GM20000 (cell line): ENCODE data around the gene PGLYRP3.
A peak's percentile ranks its signal among the peaks of the same experiment; 100 is the strongest.

Experiments
- DNase-seq: peaks from one replicate; pipeline ENCODE4 v3.0.0; 2012; ENCODE audit warnings: low spot score
- TF ChIP-seq, protein P1 (sequence below): IDR thresholded peaks from 2 replicates; pipeline ENCODE4 v1.5.1; 2012; ENCODE audit warnings: mild to moderate bottlenecking, control low read depth; ENCODE audit errors: extremely low read depth, missing control alignments

Gene PGLYRP3

DNA sequence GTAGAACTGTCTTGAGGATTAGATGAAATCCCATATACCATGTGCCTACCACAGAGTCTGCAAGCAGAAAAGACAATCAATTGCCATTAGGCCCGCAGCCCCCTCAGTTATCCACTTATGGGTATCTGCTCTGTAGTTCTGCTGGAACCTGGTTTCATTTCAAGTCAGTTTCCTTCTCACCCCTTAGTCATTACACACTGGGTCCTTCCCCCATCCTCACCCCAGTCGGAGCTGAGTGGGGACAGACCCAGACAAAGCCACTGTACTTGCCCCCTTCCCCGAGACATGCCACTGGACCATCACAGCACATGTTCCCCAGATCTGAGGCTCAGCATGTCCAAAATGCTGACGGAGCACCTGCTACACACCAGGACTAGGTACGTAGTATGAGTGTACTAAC is 21.2 kb downstream of the PGLYRP3 start:
- TF ChIP-seq, protein P1, sequence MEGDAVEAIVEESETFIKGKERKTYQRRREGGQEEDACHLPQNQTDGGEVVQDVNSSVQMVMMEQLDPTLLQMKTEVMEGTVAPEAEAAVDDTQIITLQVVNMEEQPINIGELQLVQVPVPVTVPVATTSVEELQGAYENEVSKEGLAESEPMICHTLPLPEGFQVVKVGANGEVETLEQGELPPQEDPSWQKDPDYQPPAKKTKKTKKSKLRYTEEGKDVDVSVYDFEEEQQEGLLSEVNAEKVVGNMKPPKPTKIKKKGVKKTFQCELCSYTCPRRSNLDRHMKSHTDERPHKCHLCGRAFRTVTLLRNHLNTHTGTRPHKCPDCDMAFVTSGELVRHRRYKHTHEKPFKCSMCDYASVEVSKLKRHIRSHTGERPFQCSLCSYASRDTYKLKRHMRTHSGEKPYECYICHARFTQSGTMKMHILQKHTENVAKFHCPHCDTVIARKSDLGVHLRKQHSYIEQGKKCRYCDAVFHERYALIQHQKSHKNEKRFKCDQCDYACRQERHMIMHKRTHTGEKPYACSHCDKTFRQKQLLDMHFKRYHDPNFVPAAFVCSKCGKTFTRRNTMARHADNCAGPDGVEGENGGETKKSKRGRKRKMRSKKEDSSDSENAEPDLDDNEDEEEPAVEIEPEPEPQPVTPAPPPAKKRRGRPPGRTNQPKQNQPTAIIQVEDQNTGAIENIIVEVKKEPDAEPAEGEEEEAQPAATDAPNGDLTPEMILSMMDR: no peak
- peak; percentile 46 for DNase-seq

- peak; percentile 55 for DNase-seq
- TF ChIP-seq, protein P1: peak; percentile 57
These were observed 24.0 kb downstream of the PGLYRP3 start for GRCh38 chr1:153288634-153289275.

- TF ChIP-seq, protein P1: peak; percentile 78
- DNase-seq: peak; percentile 67
These were observed 34.9 kb downstream of the PGLYRP3 start for GRCh38 chr1:153277852-153278251.

DNA sequence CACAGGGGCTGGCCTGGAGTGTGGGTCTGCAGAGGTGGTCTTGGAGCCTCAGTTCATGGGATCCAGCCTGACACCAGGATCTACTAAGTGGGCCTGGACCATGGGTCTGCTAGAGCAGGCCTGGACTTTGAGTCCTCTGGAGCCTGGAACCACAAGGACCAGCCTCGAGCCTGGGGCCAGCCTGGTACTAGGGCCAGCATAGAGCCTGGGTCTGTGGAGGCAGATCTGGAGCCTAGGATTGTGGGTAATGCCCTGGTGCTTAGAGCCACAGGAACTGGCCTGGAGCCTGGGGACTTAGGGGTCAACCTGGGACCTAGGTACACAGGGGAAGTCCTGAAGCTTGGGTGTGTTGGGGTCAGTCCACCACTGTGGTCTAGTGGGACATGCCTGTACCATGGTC is 40.6 kb downstream of the PGLYRP3 start:
- TF ChIP-seq, protein P1: no peak
- DNase-seq: no peak

GRCh38 chr1:153271711-153272110 is 41.0 kb downstream of the PGLYRP3 start:
- DNase-seq: no peak

GRCh38 chr1:153265457-153265856 is 47.3 kb downstream of the PGLYRP3 start:
- no peak for DNase-seq
- TF ChIP-seq, protein P1: no peak

More at GRCh38 chr1:153271711-153272110, 41.0 kb downstream of the PGLYRP3 start:
- TF ChIP-seq, protein P1: no peak

DNA sequence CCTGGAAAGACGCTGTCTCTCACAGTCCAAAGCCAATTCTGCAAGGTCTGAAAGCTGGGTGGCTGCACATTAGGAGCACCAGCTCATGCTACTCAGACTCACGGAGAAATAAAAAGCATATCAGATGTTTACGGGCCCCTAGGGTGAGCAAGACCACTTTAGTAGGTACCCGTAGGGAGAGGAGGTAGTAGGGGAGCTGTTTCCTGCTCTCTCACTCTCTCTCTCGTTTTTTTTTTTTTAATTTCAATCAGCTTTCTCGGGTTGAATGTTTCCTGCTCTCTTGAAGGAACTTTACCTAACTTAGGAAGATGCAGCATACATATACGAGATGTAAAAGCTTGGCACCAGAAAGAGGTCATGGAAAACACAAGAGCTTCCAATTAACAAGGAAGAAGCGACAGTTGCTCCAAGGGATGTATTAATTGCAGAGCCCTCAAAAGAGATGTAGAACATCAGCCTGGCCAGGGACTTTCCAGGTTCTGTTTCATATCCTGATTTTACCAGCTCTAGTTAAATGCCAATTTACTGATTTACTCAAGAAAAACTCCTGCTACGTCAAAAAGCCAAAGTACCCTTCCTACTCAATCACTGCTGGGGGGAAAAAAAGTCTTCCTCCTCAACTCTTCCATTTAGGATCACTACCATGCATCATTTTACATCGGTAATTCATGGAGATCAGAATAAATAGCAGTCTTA is 50.1 kb downstream of the PGLYRP3 start:
- DNase-seq: peak; percentile 63
- TF ChIP-seq, protein P1: no peak
